HepG2 (cell line): Measurements from ENCODE around the gene OSBPL2. TPM values are rescaled to one million over a fixed set of nuclear protein-coding genes. Genes with fewer than 3 reads are reported as not detected.

ENCODE experiments used
- ARID2 ChIP-seq: sonication (generic); formaldehyde crosslinking; IDR thresholded peaks from 2 replicates; pipeline ENCODE4 v1.8.1; 2022; ENCODE audit warnings: mild to moderate bottlenecking, missing genetic modification reagents, borderline replicate concordance
- FOXM1 ChIP-seq: sonication (generic); formaldehyde crosslinking; IDR thresholded peaks from 2 replicates; pipeline ENCODE4 v1.5.0; 2020; ENCODE audit warnings: missing genetic modification reagents
- GABPB1 ChIP-seq: IDR thresholded peaks from 2 replicates; pipeline ENCODE4 v1.6.1; 2016; ENCODE audit warnings: mild to moderate bottlenecking, missing genetic modification reagents, moderate library complexity, missing compliant biosample characterization
- RNF2 ChIP-seq: fragments of 450-650 bp; conservative IDR thresholded peaks from 2 replicates; pipeline ENCODE4 v1.6.1; 2016; ENCODE audit warnings: low read depth
- TBX3 ChIP-seq: fragments of 450-650 bp; IDR thresholded peaks from 2 replicates; pipeline ENCODE4 v1.6.1; 2017; ENCODE audit warnings: antibody characterized with exemption, mild to moderate bottlenecking, inconsistent platforms, borderline replicate concordance
- TEAD3 ChIP-seq: optimal IDR thresholded peaks from 2 replicates; pipeline ENCODE3; 2016; ENCODE audit warnings: borderline replicate concordance
- ZBTB10 ChIP-seq: sonication (generic); formaldehyde crosslinking; IDR thresholded peaks from 2 replicates; pipeline ENCODE4 v1.4.0; 2020; ENCODE audit warnings: missing genetic modification reagents, borderline replicate concordance
- ZBTB44 ChIP-seq: sonication (generic); formaldehyde crosslinking; IDR thresholded peaks from 2 replicates; pipeline ENCODE4 v1.4.0; 2020; ENCODE audit warnings: missing genetic modification reagents
- ZKSCAN5 ChIP-seq: sonication (generic); formaldehyde crosslinking; IDR thresholded peaks from 2 replicates; pipeline ENCODE4 v1.5.1; 2020; ENCODE audit warnings: mild to moderate bottlenecking, missing genetic modification reagents
- ZNF619 ChIP-seq: sonication (generic); formaldehyde crosslinking; IDR thresholded peaks from 2 replicates; pipeline ENCODE4 v1.4.0; 2020; ENCODE audit warnings: mild to moderate bottlenecking, missing genetic modification reagents
- ZNF790 ChIP-seq: sonication (generic); formaldehyde crosslinking; IDR thresholded peaks from 2 replicates; pipeline ENCODE4 v1.8.0; 2022; ENCODE audit warnings: missing genetic modification reagents, mild to moderate bottlenecking, borderline replicate concordance
- ZNF800 ChIP-seq: sonication (generic); formaldehyde crosslinking; IDR thresholded peaks from 2 replicates; pipeline ENCODE4 v1.4.0; 2020; ENCODE audit warnings: missing genetic modification reagents
- polyA plus RNA-seq, 8 experiments: library from polyadenylated mRNA; depleted of rRNA in 3 of 8; stranded (reverse) in 7 of 8; unstranded in 1 of 8; fragments of >200 nt; fragmentation: Illumina TruSeq in 4 of 8; extraction: Trizol in 4 of 8; gene quantifications; 2 replicates each; pipeline versions ENCODE4 v1.2.1 to v1.2.3, GENCODE V29; 2011 to 2016; ENCODE audit warnings: low read depth in 4 of 8, missing spikeins in 1 of 8, mixed read lengths in 1 of 8; ENCODE audit not compliant: insufficient read depth in 1 of 8
- total RNA-seq, 5 experiments: library from RNA; depleted of rRNA; stranded (reverse); fragments of >200 nt; fragmentation: Illumina TruSeq; extraction: Trizol; gene quantifications; 2 replicates each; pipeline ENCODE4 v1.2.3, GENCODE V29; 2016; ENCODE audit warnings: low read depth in 1 of 5

OSBPL2 gene
- total and polyA plus RNA-seq, 2 of the 13 experiments (the other 11 are each of a cell fraction or from before 2014, with no cell fraction given), result 18.5 to 37.4 TPM

GRCh38 chr20:62209850-62210495, 28.3 kb upstream of the OSBPL2 start (continued):
- TF ChIP-seq ZNF800 (CRISPR knock-in tag) (no peak), ZBTB10 (no peak), ZNF790 (no peak), GABPB1 (CRISPR knock-in tag) (0 out of 2 replicates have a peak, but pooled peaks have one; percentile 20), ZBTB44 (no peak), TEAD3 (CRISPR knock-in tag) (no peak), RNF2 (no peak), ZKSCAN5 (no peak), FOXM1 (CRISPR knock-in tag) (no peak), ZNF619 (CRISPR knock-in tag) (no peak), ARID2 (CRISPR knock-in tag) (no peak), TBX3 (no peak)
